A673 (cell line): ENCODE results near the gene CPT1A.

Experiments
- CTCF ChIP-seq: fragments of 300-800, 200-600 bp; sonication (generic); conservative IDR thresholded peaks from 2 replicates; pipeline ENCODE4 v1.5.1; 2017; ENCODE audit warnings: low read depth, mild to moderate bottlenecking, antibody characterized with exemption, low read length, moderate library complexity, mixed read lengths
- EZH2 ChIP-seq: fragments of 200-600 bp; sonication (generic); IDR thresholded peaks from 2 replicates; pipeline ENCODE4 v1.6.1; 2017; ENCODE audit warnings: borderline replicate concordance, low read depth, mild to moderate bottlenecking, mixed read lengths, antibody characterized with exemption, low read length; ENCODE audit not compliant: poor library complexity, severe bottlenecking

GRCh38 chr11:68843703-68844312 lies 2.1 kb upstream of the CPT1A start:
- TF ChIP-seq CTCF (peak; percentile 29; the same call in 1 of the 2 replicates), EZH2 (no peak)
